T-helper 1 cell treated with Interleukin-12 subunit alpha and Interleukin-12 subunit beta and Interleukin-4 antibody, amounts not matched to agents 30 ng/mL and 1 ng/mL, for 36 hours (primary cell): ENCODE results near the gene AFM. TPM values are rescaled to one million over a fixed set of nuclear protein-coding genes. Genes with fewer than 3 reads are reported as not detected.

Experiments used
- intact Hi-C: fragments of 100-400 bp; cut with micrococcal nuclease; formaldehyde crosslinking; loops from one replicate; pipeline ENCODE4 v1.15.1; 2024
- total RNA-seq: library from RNA; stranded (reverse); gene quantifications from 2 replicates; pipeline ENCODE4 v1.2.3, GENCODE V29; 2022

AFM gene
- total RNA-seq, 1 donor from 2014 or later: not detected

- intact Hi-C loops: loop anchor here (5.0 kb wide), 2 partner anchors 204 to 684 kb away; no protein-coding TSS in a partner anchor
Measured at GRCh38 chr4:73448448-73449203, 32.9 kb upstream of the AFM start.

DNA sequence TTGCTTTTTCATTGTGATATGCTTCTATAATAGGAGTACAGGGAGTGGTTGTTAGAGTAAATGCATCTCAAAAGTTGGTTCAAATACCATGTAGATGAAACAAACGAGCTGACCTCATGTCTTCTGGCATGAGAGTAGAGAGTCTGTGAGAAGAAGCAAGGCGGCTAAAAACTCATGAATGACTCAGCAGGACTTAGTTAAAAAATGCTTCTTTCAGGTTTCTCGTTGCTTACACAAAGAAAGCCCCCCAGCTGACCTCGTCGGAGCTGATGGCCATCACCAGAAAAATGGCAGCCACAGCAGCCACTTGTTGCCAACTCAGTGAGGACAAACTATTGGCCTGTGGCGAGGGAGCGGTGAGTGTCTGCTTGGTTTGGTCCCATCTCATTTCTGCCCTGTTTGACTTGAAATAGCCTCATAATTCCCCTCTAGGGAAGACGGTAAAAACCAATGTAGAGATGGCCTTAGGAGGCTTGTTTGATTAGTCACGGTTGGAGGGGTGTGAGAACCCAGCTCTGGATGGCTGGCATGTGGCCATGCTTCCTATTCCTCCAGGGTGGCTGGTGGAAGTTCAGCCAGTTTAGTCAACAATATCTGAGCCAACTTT is 31.0 kb upstream of the AFM start:
- intact Hi-C loops: no loop called here

DNA sequence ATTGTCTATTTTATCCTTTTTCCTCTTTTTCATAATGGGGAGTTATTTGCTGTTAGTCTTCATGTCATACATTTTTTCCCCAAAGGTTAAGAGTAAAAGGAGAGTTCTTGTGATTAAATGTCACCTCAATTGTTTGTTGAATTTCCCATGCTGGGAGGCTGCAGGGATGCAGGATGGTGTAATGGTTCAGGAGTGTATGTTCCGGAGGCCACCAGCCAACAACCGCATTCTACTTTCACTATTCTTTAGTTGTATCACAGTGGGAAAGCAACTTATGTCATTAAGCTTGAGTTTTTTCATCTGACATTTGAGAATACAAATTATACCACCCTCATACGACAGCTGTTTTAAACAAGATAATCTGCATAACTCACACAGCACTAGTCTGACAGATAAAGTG is 30.1 kb upstream of the AFM start:
- intact Hi-C loops: no loop called here

GRCh38 chr4:73451981-73452747 is 29.4 kb upstream of the AFM start:
- intact Hi-C loops: no loop called here

GRCh38 chr4:73452953-73453700 is 28.4 kb upstream of the AFM start:
- intact Hi-C loops: no loop called here

- intact Hi-C loops: no loop called here
Measured at GRCh38 chr4:73453701-73454005, 27.9 kb upstream of the AFM start.

GRCh38 chr4:73454920-73455319 is 26.6 kb upstream of the AFM start:
- intact Hi-C loops: no loop called here

DNA sequence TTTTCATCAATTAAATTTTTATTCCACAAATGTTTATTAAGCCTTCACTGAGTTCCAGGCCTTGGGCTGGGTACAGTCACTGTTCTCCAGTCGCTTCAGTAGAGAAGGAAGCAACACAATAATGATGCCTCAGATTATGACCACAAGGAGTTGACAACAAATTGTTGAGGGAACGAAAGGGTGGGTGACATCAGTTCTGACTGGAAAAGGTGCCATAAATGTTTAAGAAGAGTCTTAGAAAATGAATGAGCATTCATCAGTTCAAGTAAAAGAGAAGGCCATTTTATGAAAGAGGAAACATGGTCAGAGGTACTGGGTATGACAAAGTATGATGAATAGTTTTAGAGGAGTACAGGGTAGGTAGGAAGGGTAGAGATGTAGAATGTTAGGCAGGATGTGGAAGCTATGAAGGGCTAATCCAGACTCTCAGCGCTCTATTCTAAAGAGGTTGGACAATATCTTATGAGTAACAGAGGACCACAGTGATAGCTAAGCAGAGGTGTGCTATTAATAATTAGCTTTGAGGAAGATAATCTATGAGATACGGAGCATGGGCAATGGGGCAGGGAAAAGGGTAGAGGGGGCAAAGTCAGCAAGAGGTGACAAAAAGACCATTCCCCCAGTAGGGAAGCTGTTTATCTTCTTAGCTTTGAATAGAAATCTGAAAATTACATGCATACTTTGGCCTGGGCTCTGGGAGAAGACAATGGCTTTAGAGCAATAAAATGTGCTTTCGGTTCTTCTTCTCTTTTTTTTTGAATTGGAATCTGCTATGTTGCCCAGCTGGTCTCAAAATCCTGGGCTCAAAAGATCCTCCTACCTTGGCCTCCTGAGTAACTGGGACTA is 25.1 kb upstream of the AFM start:
- intact Hi-C loops: no loop called here

GRCh38 chr4:73458184-73459047 is 23.1 kb upstream of the AFM start:
- intact Hi-C loops: no loop called here

DNA sequence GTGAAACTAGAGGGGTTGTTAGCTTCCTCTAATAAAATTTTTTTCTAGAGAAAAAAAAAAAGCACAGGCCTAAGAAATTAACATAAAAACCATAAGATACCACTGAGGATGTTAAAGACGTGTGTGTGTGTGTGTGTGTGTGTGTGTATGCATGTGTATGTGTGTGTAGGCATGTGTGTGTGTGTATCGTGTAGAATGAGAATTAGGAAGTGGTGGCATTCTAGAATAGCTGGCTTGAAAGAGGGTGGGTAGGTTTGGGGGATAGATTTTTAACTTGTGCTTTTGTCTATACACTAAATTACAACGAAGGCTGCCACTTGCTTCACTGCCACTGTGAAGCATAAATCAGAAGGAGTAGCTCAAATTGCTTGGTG is 22.5 kb upstream of the AFM start:
- intact Hi-C loops: no loop called here

GRCh38 chr4:73460913-73461522 is 20.5 kb upstream of the AFM start:
- intact Hi-C loops: no loop called here

- intact Hi-C loops: no loop called here
Measured at GRCh38 chr4:73468170-73468569, 13.4 kb upstream of the AFM start.

DNA sequence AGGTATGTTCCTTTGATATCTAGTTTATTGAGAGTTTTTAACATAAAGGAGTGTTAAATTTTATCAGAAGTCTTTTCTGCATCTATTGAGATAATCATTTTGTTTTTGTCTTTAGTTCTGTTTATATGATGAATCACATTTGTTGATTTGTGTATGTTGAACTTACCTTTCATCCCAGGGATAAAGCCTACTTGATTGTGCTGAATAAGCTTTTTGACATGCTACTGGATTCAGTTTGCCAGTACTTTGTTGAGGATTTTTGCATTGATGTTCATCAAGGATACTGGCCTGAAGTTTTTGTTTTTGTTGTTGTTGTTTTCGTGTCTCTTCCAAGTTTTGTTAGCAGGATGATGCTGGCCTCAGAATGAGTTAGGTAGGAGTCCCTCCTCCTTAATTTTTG is 10.8 kb upstream of the AFM start:
- intact Hi-C loops: no loop called here

DNA sequence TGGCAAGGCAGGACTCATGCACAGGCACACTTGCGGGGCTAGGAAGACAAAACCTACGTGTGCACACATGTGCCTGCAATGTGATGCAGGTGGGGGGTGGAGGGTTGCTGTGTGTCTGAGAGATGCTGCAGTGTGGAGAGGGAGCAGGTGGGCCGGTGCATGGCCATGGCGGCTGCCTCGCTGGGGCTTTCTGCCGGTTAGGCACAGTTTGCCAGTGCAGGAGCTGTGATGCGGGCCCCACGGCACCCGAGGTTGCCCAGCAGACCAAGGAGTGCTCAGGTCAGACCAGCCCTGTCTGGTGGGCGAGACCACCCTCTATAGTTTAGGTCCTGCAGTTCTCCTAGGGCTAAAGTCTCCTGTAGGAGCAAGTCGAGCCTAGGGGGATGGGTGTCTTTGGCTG is 4.4 kb upstream of the AFM start:
- intact Hi-C loops: no loop called here

- intact Hi-C loops: no loop called here
Measured at GRCh38 chr4:73479323-73479722, 2.2 kb upstream of the AFM start.

GRCh38 chr4:73485085-73485484 is 3.5 kb downstream of the AFM start:
- intact Hi-C loops: no loop called here

GRCh38 chr4:73485596-73485995 is 4.1 kb downstream of the AFM start:
- intact Hi-C loops: no loop called here

DNA sequence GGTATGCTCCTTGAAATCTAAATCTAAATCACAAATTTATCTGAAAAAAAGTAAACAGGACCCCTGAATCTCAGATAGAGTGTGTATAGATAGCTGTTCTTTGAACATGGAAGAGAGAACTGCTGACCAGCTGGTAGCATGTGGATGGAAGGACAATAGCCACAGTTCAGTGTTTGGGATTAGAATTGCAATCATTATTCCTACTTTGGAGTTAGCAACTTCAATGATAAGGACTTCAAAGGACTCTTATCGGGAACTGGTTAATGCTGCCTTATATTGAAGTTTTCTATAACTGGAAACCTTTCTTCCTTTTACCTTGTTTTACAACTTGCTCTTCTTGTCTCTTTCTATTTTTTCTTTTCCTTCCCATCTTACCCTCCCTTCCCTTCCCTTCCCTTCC is 5.0 kb downstream of the AFM start:
- intact Hi-C loops: no loop called here

DNA sequence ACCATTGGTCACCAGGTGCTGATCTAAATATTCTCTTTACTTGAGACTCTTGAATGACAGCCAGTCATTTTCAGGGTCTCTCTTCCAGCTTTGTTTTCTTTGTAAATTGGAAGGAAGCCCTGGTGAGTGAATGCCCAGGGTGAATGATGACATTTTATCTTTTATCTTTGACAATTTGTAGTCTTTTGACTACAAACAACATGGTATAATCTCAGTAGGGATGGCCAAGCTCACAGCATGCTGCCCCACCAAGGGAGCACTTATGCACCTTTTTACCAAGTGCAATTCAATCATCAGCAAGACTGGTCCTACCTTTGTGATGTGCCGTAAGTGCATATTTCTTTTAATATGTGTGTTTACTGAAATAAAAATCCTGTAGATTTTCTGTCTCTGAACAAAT is 5.7 kb downstream of the AFM start:
- intact Hi-C loops: no loop called here
